PFSK-1 (cell line): Measurements from ENCODE around the gene CCDC126.

Experiments used
- FOXP2 ChIP-seq: optimal IDR thresholded peaks from 2 replicates; pipeline ENCODE3; 2011; ENCODE audit warnings: borderline replicate concordance, control low read depth, inconsistent platforms; ENCODE audit not compliant: insufficient read depth; ENCODE audit errors: extremely low read length, extremely low read depth
- POLR2AphosphoS5 ChIP-seq: IDR thresholded peaks from 2 replicates; pipeline ENCODE4 v1.6.1; 2012; ENCODE audit warnings: low read depth, mild to moderate bottlenecking, control low read depth, low read length, moderate library complexity
- REST ChIP-seq, 2 experiments: IDR thresholded peaks; 2 replicates each; pipeline versions ENCODE4 v1.6.1 to v1.8.0; 2011 to 2012; ENCODE audit warnings: low read depth in 2 of 2, low read length in 2 of 2, control low read depth in 1 of 2, inconsistent platforms in 1 of 2, mild to moderate bottlenecking in 1 of 2, moderate library complexity in 1 of 2; ENCODE audit not compliant: insufficient read depth in 1 of 2
- SIN3A ChIP-seq: IDR thresholded peaks from 2 replicates; pipeline ENCODE4 v1.6.1; 2012; ENCODE audit warnings: mild to moderate bottlenecking, low read length, moderate library complexity, borderline replicate concordance; ENCODE audit not compliant: insufficient read depth
- TAF1 ChIP-seq: IDR thresholded peaks from 2 replicates; pipeline ENCODE4 v1.6.1; 2012; ENCODE audit warnings: low read length, control low read depth, borderline replicate concordance; ENCODE audit not compliant: insufficient read depth

CCDC126 gene

GRCh38 chr7:23590529-23590928 lies 6.7 kb upstream of the CCDC126 start:
- TF ChIP-seq POLR2AphosphoS5 (no peak), REST (IDR thresholded peaks at IDR 0.05; ENCODE audit: insufficient read depth in 1 of 2, low read depth in 2 of 2, low read length in 2 of 2) (no peak), FOXP2 (no peak), TAF1 (no peak), SIN3A (no peak)

GRCh38 chr7:23593706-23594105 lies 3.5 kb upstream of the CCDC126 start:
- TF ChIP-seq FOXP2, result no peak
- no peak for TF ChIP-seq SIN3A
- TF ChIP-seq REST (IDR thresholded peaks at IDR 0.05; ENCODE audit: insufficient read depth in 1 of 2, low read depth in 2 of 2, low read length in 2 of 2), result no peak
- no peak for TF ChIP-seq TAF1
- TF ChIP-seq POLR2AphosphoS5, result no peak

- no peak for TF ChIP-seq POLR2AphosphoS5
- TF ChIP-seq FOXP2, result no peak
- no peak for TF ChIP-seq REST (IDR thresholded peaks at IDR 0.05; ENCODE audit: insufficient read depth in 1 of 2, low read depth in 2 of 2, low read length in 2 of 2)
- TF ChIP-seq TAF1, result no peak
- TF ChIP-seq SIN3A, result no peak
Measured at GRCh38 chr7:23594879-23595604, 2.1 kb upstream of the CCDC126 start.

GRCh38 chr7:23598296-23598695 lies 1.1 kb downstream of the CCDC126 start:
- TF ChIP-seq FOXP2 (no peak), SIN3A (no peak), POLR2AphosphoS5 (no peak), TAF1 (no peak), REST (IDR thresholded peaks at IDR 0.05; ENCODE audit: insufficient read depth in 1 of 2, low read depth in 2 of 2, low read length in 2 of 2) (no peak)

GRCh38 chr7:23600236-23600635 lies 3.1 kb downstream of the CCDC126 start:
- no peak for TF ChIP-seq FOXP2
- no peak for TF ChIP-seq TAF1
- TF ChIP-seq SIN3A, result no peak
- TF ChIP-seq REST (IDR thresholded peaks at IDR 0.05; ENCODE audit: insufficient read depth in 1 of 2, low read depth in 2 of 2, low read length in 2 of 2), result no peak
- no peak for TF ChIP-seq POLR2AphosphoS5
